HG02885 (cell line): ENCODE results near the gene ROS1.
"Not testable (repeated sequence)": the region's sequence is repeated elsewhere in the genome, so short reads cannot be mapped to it uniquely, and the experiment has no call there.

Source experiments
- ATAC-seq: cut with Tn5 transposase; IDR thresholded peaks from one replicate; pipeline ENCODE4 v1.9.1; 2021; ENCODE audit warnings: mild to moderate bottlenecking; ENCODE audit not compliant: unreplicated experiment, poor library complexity

The ROS1 gene

DNA sequence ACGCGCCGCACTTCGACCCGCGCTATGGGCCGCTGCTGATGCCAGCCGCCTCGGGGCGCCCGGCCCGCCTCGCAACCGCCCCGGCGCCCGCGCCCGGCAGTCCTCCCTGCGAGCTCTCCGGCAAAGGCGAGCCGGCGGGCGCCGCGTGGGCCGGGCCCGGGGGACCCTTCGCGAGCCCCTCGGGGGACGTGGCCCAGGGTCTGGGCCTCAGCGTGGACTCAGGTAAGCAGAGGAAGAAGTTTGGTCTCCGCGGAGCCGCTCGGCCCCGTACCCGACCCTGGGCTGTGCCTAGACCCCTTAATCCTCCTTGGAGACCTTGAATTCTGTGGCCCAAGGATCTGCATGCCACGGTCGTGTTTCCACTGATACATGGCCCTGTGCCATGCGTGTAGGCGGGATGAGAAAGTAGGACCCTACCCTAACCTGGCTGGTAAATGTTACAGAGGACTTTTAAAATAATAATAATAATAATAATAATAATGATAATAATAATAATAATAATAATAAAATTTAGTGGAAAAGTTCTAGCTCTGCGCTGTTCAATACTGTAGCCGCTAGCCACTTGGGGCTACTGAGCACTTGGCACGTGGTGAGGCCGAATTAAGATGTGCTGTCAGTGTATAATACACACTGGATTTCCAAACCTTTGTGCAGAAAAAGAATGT is 154.8 kb downstream of the ROS1 start:
- no peak for ATAC-seq

DNA sequence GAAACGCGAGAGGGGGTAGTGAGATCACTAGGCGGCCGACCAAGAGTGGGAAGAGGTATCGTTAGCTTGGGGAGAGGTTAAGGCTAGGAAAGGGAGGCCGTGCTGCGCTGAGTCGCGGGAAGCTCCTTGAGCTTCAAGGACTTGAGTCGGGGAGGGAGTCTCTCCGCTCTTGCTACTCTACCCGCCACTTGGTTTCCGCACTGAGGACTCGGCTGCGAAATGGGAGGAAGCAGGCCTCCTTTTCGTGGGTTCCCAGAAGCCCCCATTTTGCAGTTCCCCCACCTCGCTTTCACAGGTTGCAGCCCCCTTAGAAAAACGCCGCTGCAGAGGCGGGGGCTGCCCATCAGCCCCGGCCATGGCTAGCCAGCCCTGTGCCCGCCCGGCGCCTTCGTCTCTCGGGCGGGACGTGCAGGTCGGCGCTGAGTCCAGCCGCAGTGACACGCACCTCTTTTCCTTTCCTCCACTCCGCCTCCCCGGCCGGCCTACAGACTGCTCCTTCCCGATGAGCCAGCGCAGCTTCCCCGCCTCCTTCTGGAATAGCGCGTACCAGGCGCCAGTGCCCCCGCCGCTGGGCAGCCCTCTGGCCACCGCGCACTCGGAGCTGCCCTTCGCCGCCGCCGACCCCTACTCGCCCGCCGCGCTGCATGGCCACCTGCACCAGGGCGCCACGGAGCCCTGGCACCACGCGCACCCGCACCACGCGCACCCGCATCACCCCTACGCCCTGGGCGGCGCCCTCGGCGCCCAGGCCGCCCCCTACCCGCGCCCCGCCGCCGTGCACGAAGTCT is 155.5 kb downstream of the ROS1 start:
- ATAC-seq = no peak

DNA sequence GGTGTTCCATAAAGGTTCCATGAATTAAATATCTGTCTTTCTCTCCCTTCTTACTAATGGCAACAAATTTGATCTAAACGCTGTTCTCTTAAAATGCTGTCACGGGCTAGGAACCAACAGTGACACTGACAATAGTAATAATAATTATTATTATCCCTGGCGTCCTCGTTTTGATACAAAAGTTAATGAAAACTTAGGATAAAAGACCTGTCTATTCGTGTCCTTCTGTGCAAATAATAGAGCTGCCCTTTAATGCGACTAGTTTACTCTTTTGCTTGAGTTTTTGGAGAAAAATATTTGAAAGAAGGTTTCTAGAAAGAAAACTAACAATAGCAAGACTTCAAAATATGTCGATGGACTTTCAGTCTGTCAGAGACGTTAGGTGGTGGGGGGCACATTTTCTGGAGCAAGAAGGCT is 156.1 kb downstream of the ROS1 start:
- no peak for ATAC-seq

DNA sequence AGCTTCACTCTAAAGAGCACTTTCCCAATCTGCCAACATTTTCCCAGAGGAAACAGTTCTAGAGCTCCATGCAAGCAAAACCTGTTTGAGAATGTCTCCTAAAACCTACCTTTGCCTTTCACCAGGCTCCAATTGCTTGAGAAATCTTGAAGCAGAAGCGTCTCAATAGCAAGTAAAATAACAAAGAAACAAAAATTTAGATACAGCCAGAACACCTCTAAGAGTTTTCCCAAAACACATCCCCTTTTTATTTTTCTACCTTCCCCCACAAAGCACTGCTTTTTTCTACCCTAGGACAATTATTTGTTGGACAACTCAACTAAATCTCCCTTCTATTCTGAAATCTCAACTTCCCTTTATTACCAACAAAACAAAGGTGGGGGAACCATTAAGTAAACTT is 156.8 kb downstream of the ROS1 start:
- no peak for ATAC-seq

DNA sequence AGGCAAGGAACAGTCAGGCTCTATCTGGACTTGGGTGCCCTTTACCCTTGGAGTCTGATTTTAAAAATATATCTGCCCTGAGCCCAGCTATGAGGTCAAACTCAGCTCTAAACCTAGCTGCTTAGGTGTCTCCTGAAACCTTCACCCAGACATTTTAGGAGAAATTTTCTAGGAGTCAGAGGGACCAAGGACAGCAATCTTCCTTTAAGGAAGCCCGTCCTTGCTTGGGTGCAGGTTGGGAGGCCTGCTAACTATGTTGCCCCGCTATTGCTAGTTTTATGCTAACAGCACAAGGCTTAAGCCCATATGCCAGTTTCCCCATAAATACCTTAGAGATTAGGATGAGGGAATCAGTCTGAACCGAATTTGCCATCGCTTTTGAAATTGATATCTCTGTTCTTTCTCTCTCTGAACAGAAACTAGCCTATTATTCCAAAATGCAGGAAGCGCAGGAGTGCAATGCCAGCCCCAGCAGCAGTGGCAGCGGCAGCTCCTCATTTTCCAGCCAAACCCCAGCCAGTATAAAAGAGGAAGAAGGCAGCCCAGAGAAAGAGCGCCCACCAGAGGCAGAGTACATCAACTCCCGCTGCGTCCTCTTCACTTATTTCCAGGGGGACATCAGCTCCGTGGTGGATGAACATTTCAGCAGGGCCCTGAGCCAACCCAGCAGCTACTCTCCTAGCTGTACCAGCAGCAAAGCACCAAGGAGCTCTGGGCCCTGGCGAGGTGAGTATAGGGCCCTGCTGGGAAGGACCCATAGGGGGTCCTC is 157.8 kb downstream of the ROS1 start:
- ATAC-seq = no peak

DNA sequence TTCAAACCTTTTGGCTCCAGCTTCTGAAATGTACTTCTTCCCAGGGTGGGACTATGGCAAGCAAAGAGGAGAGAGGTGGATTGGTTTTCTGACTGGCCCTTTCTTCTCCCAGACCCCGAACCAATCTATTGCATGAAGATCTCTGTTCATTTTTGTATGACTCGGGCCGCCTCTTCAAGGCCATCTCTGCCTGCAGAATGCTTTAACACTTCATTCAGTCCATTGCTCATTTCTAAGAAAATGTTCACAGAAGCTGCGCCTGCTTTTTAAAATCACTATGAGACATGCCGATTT is 158.7 kb downstream of the ROS1 start:
- no peak for ATAC-seq

DNA sequence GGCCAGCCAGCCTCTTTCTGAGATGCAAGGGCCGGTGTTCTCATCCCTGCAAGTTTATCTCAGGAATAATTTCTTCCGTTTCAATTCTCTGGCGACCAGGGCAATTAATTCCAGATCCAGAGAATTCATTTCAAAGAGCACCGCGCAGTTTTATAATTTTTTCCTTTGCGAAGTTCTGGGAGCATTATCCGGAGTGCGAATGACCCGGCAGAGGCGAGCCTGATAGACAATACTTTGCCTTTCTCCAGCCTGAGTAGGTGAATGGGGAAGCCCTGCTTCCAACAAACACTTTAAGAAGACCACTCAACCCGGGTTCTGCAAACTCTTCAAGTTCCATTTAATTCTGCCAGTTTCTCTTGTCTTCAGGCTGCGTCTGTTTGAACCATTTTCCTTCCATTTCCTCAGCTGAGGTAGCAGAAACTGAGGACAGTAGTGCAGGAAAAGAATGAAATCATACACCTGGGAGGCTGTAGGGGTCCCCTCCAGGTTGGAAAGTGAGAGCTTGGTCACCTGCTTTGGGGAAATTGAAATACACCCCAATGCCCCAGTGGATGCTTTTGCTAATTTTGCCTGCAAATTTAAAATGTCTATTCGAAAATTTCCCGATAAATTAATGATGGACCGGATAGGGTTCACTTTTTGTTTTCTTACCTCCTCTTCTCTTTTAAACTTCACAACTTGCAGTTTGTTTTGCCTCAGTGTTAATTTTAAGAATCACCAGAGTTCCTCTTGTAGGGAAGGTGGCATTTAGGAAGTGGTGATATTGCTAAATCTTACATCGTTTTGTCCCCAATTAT is 159.3 kb downstream of the ROS1 start:
- ATAC-seq = no peak

DNA sequence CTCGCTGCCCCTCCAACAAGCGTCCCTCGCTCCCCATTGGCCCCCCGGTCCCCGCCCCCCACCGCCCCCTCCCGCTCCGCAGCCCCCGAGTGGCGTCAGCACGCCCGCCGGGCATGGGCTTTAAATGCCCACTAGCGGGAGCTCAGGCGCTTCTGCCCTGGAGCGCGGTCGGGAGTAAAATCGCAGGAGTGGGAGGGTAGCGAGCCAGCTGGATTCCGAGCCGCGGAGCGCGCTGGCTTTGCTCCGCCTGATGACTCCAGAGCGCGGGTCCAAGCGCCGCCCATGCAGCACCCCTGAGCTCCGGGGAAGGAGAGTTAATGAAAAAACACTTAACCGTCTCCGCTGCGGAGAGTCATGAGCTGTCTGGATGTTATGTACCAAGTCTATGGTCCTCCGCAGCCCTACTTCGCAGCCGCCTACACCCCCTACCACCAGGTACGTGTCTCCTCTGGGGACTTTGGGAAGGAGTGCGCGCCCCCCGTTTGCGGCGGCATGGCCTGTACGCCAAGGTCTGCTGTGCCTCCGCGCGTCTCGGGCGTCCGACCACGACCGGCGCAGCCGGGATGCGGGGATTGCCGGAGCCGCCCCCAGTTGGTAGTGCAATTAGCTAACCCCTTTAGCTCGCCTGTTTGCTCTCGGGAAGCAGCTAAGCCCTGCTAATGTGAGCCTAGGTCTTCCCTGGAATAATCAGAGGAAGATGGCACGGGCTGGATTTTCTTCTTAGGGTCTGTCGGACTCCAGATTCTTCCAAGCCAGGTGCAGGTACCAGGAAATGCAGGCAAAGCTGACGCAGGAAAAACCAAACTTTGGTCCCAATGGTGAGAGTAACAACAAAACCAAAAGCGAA is 160.1 kb downstream of the ROS1 start, which contains the start of gene VGLL2:
Gene VGLL2 (plus strand): TSS at position 149 of the 847 bp plus-strand sequence. CDS start 206 bp downstream, at position 355.
- peak; percentile 32 for ATAC-seq

DNA sequence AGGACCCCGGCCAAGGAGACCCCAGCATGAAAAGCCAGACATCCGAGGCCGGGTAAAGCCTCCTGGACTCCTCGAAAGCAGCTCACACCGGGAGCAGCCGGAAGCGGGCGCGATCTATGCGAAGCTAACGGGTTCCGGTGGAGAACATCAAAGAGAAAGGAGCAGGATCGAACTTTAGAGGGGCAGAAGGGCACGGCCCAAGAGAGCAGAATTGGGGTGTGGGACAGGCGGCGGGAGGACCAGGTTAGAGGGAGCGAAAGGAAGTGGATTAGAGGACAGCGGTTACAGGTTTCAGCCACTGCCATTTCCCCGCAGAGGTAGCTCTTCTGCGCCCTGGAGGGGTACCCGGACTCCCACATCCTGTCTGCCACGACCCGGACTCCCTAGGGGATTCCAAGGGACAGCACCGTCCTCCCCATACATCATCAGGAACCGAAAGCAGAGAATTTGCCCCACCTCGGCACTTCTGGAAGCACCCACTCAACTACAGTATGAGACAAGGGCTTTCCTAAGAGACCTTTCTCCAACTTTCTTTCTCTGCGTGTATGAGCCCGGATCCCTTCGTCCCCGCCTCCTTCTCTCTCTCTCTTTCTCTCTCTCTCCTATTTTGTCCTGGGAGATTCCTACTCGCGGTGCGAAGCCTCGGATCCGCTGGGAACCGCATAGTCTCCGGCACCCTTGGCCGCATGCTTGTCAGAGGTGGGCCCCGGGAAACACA is 160.9 kb downstream of the ROS1 start:
- ATAC-seq = peak; percentile 40

DNA sequence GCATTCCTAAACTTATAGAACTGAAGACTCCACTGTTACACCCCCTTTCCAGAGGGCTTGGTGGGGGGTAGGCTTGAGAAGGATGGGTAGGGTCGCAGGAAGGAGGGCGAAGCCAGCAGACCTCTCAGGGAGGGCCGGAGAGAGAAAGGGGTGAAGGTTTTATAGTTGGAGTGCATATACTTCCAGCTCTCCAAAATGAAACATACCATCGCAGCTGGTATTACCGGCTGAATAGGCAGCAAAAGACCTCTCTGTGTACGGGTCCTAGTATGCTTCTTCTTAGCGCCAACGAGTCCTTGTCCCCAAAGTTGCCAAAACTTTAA is 161.4 kb downstream of the ROS1 start:
- ATAC-seq = peak; percentile 8

DNA sequence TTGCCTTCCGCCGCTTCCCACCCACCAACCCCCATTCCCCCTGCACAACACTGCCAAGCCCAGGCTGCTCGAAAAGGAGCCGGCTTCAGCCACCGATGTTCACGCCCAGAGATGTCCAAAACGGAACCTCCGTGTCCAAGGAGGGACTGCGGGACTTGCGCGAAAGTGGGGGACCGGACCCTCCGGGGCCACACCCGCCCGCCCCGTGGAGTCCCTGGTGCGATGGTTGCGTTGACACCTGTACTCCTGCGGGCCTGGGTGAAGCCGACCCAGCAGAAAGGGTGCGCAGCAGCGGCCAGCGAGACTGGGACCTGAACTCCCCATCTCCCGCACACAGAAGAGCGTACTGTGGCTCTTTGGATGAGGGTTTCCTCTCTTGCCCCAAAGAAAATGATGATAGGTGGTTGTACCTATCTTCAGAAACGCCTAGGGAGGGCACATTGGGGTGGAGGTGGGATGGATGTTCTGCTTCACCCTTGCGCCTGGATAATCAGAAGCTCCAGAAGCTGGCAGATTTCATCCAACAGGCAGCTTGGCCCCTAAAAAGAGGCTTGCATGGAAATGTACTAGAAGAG is 162.3 kb downstream of the ROS1 start:
- ATAC-seq = no peak

DNA sequence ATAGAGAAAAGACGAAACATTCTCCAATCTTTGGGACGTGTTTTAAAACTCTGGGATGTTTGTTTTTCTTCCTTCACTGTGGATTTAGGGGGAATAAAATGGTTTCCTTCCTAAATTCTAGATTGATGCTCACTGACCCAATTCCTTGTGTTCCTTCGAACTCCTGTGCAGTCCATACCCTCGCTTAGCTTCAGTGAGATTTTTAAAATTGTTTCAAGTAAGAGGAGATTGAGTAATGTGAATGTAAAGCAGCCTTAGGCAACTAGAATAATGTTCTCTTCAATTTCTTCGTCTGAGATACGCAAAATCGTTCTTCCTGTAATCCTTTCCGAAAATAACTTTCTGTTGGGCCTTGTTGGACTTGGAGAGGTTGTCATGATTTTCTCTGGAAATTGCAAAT is 162.9 kb downstream of the ROS1 start:
- no peak for ATAC-seq

DNA sequence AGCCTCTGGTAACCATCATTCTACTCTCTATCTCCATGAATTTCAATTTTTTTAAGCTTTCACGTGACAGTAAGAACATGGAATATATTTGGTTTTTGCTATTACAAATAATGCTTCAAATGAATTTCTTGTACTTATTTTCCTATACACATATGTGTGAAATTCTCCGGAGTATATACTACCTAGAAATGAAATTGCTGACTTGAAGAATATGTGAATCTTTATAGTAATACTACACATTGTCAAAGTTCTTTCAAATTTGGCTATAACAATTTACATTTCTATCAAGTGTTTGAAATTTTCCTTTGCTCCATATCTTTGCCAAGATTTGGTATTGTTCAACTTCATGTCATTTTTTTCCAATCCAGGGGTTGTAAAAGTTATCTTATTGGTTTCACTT is 172.0 kb downstream of the ROS1 start:
- ATAC-seq = no peak

DNA sequence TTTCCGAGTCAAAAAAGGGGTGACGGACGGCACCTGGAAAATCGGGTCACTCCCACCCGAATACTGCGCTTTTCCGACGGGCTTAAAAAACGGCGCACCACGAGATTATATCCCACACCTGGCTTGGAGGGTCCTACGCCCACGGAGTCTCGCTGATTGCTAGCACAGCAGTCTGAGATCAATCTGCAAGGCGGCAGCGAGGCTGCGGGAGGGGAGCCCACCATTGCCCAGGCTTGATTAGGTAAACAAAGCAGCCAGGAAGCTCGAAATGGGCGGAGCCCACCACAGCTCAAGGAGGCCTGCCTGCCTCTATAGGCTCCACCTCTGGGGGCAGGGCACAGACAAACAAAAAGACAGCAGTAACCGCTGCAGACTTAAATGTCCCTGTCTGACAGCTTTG is 180.8 kb downstream of the ROS1 start:
- ATAC-seq = not testable (repeated sequence)

DNA sequence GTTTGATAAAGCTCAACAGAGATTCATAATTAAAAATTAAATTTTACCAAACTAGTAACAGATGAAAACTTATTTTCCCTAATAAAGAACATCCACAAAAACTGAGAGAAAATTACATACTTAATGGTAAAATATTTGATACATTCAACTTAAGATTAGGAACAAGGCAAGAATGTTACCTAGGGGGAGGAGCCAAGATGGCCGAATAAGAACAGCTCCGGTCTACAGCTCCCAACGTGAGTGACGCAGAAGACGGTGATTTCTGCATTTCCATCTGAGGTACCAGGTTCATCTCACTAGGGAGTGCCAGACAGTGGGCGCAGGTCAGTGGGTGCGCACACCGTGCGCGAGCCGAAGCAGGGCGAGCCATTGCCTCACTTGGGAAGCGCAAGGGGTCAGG is 181.2 kb downstream of the ROS1 start:
- ATAC-seq = not testable (repeated sequence)
